NCI-H1092 (cell line): ENCODE results near the gene BRAT1.
"Not testable (repeated sequence)": the region's sequence is repeated elsewhere in the genome, so short reads cannot be mapped to it uniquely, and the experiment has no call there.

ENCODE experiments used
- DNase-seq: peaks from one replicate; lab custom pipeline; 2025; lab: John Stamatoyannopoulos, UW

BRAT1 gene

GRCh38 chr7:2555121-2556052, at the start of gene BRAT1:
Gene BRAT1, minus strand, starts transcription at chr7:2555524. Its CDS starts 1,093 bp downstream, at chr7:2554431.
- DNase-seq = peak; percentile 94

DNA sequence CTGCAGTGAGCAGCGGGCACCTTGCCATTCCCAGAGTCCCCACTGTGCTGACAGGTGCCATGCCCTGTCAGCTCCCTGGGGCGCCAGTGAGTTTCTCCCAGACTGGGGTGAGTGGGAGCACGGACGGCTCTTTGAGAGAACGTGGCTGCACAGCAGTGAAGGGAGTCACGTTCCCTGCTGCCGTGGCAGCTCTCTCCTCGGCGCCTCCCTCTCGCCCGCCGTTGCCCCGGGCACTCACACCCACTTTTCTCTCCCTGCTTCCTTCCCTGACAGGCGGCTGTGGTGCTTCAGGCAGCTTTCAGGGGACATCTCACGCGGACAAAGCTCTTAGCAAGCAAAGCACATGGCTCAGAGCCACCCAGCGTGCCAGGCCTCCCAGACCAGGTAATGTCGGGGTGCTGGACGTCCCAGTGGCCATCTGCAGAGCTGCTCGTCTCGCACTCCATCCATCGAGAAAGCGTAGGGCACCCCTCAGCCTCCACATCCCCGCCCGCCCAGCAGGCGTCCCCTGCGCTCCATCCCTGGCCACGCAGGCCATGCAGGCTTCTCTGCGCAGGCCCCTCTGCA, 49.4 kb upstream of the BRAT1 start:
- DNase-seq = peak; percentile 83

DNA sequence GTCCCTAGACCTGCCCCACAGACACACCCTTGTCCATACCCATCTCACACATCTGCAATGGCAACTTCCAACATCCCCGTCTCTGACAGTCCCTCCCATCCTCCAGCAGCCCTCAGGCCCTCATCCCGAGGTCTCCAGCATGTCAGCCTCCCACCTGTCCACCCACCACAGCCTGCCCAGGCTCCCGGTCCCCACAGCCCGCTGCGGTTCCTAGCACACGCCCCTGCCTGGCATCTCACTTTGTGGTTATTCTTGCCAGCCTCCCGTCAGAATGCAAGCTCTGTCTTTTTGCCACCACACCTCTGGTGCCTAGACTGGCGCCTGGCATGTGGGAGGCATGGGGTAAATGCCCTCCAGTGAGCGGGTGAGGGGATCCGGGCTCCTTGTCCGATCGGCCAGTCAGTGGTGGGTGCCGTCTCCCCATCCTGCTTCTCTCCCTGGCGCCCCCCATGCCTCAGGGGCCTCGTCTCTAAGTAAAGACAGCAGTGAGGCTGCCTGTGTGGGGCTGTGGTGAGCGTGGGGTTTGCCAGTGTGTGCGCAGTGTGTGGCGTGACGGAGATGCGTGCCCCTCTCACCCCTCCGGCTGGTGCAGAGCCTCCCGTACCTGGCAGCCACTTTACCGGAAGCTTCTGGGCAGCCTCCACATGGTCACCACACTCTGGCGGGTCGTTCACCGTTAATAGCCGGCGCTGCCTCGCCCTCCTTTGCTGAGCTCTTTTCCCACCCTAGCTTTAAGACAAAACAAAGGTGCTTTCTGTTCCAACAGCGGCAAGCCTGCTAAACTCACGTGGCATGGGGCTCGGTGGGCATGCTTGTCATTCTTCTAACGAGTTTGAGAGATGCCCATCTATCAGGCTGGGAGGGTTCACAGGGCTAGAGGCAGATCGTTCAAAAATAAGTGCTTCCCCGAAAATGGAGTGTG, 48.0 kb upstream of the BRAT1 start:
- no peak for DNase-seq

DNA sequence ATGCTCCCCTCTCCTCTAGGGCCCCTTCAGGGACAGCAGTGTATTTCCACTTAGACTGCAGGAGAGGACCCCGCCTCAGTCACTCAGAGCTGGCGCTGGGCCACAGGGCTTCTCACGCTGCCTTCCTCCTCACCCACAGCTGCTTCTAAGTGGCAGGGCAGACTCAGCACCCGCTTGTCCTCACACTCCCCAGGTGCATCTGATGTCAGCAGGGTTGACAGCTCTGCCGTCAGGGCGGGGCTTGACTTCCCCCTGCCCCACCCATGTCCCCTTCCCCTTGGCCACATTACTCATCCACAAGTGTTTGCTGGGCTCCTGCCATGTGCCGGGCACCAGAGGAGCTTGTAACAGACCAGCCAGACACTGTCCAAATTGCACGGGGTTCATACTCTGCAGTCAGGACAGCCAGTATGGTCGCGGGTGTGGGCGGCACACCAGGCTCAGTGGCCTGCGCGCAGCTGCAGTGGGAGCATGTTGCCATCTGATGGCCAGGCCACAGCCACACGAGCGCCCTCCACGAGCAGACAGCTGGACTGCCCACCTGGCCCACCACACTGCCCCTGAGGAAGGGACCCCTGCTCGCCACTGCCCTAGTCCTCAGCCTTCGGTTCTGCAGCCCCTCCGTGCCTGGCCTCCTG, 47.2 kb upstream of the BRAT1 start:
- peak; percentile 49 for DNase-seq

DNA sequence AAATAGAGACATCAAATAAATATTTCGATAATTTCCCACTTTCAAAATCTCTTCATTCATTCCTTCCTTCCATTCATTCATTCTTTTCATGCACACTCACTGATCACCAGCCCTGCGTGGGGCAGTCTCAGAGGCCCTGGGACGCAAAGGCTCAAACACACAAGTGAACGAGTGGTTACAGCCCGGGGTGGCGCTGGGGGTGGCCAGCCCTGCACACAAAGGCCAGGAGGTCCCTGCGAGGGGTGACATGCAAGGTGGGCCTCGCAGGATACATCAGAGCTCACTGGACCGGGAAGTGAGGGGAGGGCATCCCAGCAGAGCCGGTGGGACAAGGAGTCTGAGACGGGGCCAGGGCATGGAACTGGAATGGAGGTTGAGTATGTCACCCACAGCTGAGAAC, 46.6 kb upstream of the BRAT1 start:
- DNase-seq = no peak

GRCh38 chr7:2601065-2601464, 45.7 kb upstream of the BRAT1 start:
- no peak for DNase-seq

GRCh38 chr7:2598154-2598823, 43.0 kb upstream of the BRAT1 start:
- DNase-seq = no peak

- no peak for DNase-seq
Measured at GRCh38 chr7:2597273-2597640, 41.9 kb upstream of the BRAT1 start.

GRCh38 chr7:2596464-2597272, 41.3 kb upstream of the BRAT1 start:
- DNase-seq = no peak

- no peak for DNase-seq
Measured at GRCh38 chr7:2595258-2595860, 40.0 kb upstream of the BRAT1 start.

DNA sequence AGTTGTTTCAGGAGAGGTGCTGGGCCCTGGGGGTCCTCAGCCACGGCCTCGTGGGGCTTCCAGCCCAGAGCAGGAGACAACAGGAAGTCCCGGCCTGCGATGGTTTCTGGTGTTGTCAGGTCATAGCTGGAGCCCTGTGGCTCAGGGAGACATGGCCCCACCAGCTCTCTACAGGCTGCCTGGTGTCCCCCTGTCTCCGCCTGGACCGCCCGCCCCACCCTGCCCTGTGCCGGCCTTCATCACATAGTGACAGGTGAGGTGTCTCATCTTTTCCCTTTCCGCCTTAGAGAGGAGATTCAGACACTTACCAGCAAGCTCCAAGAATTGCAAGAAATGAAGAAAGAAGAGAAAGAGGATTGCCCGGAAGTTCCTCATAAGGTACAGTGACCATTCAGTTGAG, 39.3 kb upstream of the BRAT1 start:
- DNase-seq = no peak

GRCh38 chr7:2593036-2593727, 37.9 kb upstream of the BRAT1 start:
- no peak for DNase-seq

- DNase-seq = no peak
Measured at GRCh38 chr7:2592375-2592865, 37.1 kb upstream of the BRAT1 start.

DNA sequence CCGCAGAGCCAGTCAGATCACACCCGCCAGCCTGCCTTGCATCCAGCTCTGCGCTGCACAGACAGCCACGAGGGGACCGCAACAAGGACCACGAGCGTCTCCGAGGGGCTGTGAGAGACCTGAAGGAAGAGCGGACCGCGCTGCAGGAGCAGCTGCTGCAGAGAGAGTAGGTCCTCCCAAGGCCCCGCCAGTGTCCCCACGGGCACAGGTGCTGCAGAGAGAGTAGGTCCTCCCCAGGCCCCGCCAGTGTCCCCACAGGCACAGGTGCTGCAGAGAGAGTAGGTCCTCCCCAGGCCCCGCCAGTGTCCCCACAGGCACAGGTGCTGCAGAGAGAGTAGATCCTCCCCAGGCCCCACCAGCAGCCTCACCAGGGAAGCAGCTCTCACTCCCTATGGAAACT, 34.6 kb upstream of the BRAT1 start:
- DNase-seq = not testable (repeated sequence)

- DNase-seq = no peak
Measured at GRCh38 chr7:2589341-2589740, 34.0 kb upstream of the BRAT1 start.

DNA sequence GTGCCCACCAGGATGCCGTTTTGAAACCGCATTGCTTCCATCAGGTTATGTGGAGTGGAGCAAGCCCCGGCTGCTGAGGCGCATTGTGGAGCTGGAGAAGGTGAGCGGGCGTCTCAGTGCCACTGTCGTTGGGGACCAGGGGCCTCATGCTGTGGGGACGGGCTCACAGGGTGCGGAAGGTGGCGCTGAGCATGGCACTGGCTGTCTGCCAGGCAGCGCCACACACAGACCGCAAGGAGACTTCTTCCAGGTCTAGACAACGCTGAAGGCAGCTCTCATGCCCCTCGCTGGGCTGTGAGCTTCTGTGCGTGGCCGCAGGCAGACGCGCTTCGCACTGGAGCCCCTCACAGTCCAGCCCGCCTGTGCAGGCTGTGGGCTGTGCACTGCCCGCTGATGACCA, 32.5 kb upstream of the BRAT1 start:
- no peak for DNase-seq

GRCh38 chr7:2587134-2587533, 31.8 kb upstream of the BRAT1 start:
- DNase-seq = no peak

DNA sequence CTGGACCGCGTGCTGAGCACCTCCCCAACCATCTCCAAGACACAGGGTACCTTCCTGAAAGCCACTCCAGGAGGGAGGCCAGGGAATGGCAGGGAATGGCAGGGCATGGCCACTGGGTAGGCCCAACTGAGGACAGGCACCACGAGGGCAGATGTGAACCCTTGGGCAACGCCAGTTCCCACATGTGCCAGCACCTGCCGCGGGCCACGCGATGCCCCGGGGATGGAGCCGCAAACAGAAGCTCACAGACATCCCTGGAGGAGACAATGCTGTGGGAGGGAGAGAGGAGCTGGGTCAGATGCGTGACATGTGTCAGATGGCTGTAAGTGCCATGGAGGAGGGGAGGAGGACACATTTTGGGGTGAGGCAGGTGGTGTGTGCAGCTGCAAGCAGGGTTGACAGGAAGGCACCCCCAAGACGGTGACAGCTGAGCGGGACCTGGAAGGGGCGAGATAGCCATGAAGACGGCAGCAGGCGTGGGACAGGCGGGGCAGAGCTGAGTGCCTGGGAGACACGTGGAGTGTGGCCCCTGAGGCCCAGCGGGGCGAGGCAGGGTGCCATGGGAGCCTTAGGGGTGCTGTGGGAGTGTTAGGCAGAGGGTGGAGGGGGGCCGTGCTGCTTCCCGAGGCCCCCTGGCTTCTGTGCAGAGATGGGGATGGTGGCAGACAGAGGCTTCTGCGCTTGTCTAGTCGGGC, 31.1 kb upstream of the BRAT1 start:
- no peak for DNase-seq

DNA sequence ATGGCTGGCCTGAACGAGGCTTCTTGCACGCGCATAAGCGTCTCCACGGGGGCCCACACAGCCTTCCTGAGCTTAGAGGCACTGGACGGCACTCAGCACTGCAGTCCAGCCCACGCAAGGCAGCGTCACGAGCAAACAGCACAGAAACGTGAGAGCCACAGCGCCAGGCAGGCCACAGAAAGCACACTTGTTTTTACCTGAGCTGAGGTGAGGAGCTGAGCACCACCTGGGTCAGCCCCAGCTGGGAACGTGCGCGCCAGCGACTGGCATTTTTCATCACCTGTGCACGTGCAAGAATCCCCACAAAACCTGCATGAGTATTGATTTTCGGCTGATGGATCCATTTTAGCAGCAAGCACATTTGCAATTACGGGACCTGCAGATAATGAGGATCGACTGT, 30.1 kb upstream of the BRAT1 start:
- DNase-seq = no peak
